Measurements from ENCODE around the gene FERD3L. TPM values are rescaled to one million over a fixed set of nuclear protein-coding genes. Genes with fewer than 3 reads are reported as not detected.

The FERD3L gene
- polyA plus RNA-seq, 4 donors: not detected

DNA sequence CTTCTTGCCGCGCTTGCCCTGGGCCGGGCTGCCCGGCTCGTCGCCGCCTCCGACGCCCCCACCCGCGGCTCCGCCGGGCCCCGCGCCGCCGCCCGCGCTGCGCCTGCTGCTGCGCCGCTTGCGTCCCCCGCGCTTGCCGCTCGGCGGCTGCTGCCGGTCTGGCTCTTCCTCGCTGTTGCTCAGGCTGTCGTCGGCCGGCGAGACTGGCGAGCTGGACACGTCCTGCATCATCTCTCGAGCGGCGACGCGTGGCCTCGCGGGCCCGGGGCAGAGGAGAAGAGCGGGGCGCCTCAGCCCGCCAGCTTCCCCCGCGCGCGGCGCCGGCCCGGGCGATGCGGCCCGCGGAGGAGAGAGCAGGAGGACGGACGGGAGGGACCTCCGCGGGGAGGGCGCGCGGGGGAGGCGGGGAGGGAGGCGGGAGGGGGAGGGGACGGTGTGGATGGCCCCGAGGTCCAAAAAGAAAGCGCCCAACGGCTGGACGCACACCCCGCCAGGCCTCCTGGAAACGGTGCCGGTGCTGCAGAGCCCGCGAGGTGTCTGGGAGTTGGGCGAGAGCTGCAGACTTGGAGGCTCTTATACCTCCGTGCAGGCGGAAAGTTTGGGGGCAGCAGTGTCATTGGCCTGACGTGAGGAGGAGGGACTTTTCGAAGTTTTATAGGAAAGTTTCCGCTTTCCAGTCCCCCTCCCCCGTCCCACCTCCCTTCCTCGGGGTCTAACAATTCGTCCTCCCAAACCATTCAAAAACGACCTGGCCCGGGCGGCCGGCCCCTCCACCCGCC lies 27.9 kb downstream of the FERD3L start, which contains the start of gene TWIST1:
TSS of gene TWIST1 (minus strand) at position 546 of the 779 bp plus-strand sequence. CDS start at position 231, 315 bp downstream.
- DNase-seq (ENCODE audit: low read depth in 4 of 4, low spot score in 2 of 4): no peak

GRCh38 chr7:19116121-19117090 lies 28.8 kb downstream of the FERD3L start:
- no peak for DNase-seq (ENCODE audit: low read depth in 4 of 4, low spot score in 2 of 4)

- no peak for DNase-seq (ENCODE audit: low read depth in 4 of 4, low spot score in 2 of 4)
Observed at GRCh38 chr7:19114551-19114855, 30.7 kb downstream of the FERD3L start.

DNA sequence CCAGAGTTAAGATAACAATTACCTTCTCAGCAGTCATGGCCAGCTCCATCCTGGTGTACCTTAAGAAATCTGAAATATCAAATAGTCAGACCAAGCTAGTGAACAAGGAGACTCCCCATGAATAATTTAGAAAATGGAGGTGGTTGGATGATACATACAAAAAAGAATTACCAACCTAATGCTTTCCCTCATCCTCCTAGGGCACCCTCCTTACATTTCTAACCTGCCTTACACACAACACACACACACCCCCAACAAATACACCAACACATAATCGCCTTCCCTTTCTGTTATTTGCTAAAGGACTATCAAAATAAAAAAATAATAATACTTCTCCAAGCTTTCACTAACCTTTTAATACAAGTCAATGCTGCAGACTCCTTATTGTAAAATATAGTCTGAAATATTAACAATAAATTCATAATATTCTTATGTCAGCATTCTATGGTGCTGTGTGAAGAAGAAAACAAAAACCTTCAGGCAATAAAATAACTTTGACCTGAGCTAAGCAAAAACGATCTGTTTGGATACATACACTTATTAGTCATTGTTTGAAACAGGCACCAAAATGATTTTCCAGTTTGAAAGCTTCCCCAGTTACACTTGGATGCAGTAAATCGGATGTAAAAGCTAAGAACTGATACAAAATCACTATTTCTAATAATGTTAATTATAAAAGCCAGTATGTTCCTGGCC lies 31.2 kb downstream of the FERD3L start:
- no peak for DNase-seq (ENCODE audit: low read depth in 4 of 4, low spot score in 2 of 4)

DNA sequence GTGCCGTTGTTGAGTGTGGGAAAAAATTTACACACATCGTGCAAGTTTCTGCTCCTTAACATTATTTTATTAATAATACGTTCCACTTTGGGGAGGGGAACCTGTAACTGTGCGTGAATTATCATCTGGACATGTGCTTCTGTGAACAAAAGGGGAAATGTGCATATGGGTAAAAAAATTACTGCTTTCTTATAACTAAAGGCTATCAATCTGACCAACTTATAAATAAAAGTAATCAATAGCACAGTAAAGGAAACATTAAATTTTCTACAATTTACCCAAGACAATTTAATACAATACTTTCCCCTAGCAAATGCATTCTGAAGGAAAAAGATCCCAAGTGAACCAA lies 32.2 kb downstream of the FERD3L start:
- DNase-seq (ENCODE audit: low read depth in 4 of 4, low spot score in 2 of 4): no peak

GRCh38 chr7:19112274-19113001 lies 32.8 kb downstream of the FERD3L start:
- DNase-seq (ENCODE audit: low read depth in 4 of 4, low spot score in 2 of 4): no peak

DNA sequence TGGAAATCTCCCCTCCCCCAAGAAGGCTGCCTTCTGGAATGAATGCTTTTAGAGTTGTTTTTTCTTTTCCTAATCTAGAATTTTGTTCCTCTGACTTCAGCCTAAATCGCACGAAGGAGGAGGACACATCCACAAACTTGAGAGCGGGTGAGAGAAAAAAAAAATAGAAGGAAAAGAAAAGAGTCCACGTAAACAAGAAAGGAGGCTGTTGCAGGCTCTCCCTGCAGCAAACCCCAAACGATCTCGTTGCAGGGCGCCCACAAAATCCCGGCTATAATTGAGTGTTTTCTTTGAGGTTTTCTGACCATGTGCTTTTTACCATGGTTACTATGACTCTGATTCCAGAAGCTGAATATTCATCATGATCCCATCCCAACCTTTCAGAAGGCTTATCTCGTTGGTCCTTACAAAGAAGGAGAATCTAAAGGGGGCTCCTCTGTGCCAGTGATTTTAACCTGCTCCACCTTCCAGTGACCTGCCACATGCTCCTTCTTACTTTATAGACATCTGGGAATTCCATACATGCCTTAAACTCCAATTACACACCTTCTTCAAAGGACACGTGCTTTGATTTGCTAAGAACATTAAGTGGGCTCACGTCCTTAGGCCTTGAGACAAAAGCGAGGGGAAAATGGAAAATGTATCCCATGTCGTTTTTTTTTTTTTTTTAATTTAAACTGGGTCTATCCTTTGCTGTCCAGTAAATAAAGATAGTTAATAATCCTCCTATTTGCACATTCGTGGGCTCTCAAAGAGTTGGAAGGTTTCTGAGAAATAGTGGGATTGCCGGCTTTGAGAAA lies 33.5 kb downstream of the FERD3L start:
- no peak for DNase-seq (ENCODE audit: low read depth in 4 of 4, low spot score in 2 of 4)

DNA sequence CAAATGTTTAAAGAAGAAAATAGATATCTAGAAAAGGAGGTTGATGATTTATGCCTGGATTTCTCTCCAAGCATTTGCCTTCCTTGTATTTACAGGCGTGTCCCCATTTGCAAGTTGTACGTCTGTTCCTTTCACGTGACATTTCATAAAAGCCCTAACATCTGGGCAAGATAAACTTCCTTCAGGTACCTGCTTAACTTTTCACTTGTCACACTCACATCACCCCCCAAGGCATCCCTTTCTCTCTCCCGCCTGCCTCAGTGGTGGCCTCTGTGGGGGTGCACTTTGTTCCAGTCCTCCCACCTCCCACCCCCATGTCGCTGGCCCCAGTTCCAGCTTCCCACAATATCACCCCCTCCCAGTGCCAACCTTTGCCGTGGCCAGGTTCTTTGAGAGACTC lies 34.4 kb downstream of the FERD3L start:
- DNase-seq (ENCODE audit: low read depth in 4 of 4, low spot score in 2 of 4): no peak

- no peak for DNase-seq (ENCODE audit: low read depth in 4 of 4, low spot score in 2 of 4)
Observed at GRCh38 chr7:19110026-19110730, 35.0 kb downstream of the FERD3L start.

DNA sequence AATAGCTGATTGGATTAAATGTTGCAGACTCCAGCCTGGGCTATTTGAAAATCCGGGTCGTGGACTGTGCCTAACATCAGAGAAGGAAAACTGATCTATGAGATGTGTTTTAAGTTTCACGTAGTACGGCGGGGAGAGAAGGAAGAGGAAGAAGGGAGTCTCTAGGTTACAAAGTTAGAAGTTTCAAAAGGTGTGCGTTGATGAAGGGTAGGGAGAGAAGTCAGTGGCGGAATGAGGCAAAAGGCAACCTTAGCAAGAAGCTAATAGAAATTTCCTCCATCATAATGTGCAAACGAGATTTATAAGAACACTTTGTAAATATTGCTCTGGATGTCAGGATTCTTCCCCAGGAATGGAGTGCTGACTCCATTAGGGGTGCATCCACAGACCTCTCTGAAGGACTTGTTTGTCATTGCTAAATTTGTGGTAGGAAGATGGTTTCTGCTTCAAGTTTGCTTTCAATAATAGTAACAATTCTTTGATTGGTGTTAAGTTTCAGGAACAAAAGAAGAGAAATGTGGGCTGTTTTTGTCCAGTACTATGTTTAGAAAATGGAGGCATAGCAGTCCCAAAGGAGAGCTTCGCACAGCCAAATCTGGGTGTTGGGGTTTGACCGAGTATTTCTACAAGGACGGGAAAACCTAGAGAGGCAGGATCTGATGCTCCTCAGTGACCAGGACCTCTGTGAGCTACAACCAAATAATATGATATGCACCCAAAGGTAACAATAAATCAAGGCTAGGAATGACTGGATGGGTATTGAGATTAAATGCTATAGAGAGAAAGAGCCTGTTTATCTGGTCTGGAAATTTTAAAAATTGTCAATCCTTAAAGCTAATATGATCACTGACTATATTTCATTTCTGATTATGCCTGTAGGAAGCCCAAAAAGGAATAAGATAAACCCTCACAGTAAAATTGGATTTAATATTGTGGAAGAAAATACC lies 35.9 kb downstream of the FERD3L start:
- no peak for DNase-seq (ENCODE audit: low read depth in 4 of 4, low spot score in 2 of 4)

- no peak for DNase-seq (ENCODE audit: low read depth in 4 of 4, low spot score in 2 of 4)
Observed at GRCh38 chr7:19107356-19108146, 37.7 kb downstream of the FERD3L start.

DNA sequence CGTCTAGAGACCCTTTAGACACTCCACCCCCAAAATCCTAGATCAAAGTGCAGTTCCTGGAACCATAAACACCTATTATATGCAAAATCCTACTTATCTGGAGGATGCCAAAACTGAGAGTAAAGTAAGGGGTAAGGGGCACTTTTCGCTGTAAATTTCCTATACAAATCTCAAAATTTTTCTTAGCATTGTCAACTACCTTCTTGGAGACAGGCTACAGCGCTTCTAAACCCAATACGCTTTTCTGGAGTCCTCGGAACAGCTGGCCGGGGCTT lies 38.2 kb downstream of the FERD3L start:
- DNase-seq (ENCODE audit: low read depth in 4 of 4, low spot score in 2 of 4): no peak

GRCh38 chr7:19106241-19107080 lies 38.8 kb downstream of the FERD3L start:
- no peak for DNase-seq (ENCODE audit: low read depth in 4 of 4, low spot score in 2 of 4)

GRCh38 chr7:19105546-19105945 lies 39.7 kb downstream of the FERD3L start:
- DNase-seq (ENCODE audit: low read depth in 4 of 4, low spot score in 2 of 4): no peak

DNA sequence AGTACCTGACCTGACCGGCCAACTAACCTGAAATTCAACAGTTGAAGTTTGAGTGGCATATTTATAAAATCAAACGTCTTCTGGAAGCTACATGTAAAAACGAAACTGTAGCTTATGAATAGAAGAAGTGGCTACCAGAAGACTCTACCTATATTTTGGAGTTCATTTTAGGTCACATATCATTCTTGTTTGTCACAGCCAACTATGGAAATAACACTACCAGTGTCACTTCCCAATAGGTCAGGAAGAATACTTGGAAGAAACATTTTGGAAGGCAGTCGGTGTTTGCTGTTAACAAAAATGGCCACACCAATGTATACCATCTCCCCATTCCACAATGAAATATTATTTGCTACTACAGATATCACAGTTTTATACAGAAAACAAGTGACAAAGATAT lies 40.4 kb downstream of the FERD3L start:
- no peak for DNase-seq (ENCODE audit: low read depth in 4 of 4, low spot score in 2 of 4)

- DNase-seq (ENCODE audit: low read depth in 4 of 4, low spot score in 2 of 4): no peak
Observed at GRCh38 chr7:19102884-19103283, 42.3 kb downstream of the FERD3L start.

- DNase-seq (ENCODE audit: low read depth in 4 of 4, low spot score in 2 of 4): no peak
Observed at GRCh38 chr7:19101909-19102308, 43.3 kb downstream of the FERD3L start.

Data from left renal cortex interstitium (tissue), 4 donors.